Naive thymus-derived CD8-positive, alpha-beta T cell (primary cell): Measurements from ENCODE around the gene FAM53A. TPM values are rescaled to one million over a fixed set of nuclear protein-coding genes. Genes with fewer than 3 reads are reported as not detected.

ENCODE experiments used
- ATAC-seq, 2 donors: fragments of 150-1000 bp; cut with Tn5 transposase in 1 of 2; sonication (Bioruptor Pico), chemical (Tn5 transposase) in 1 of 2; 1 replicate in 1 of 2; 2 replicates in 1 of 2; pipeline ENCODE4 v1.10.0; 2021; ENCODE audit warnings: mild to moderate bottlenecking in 2 of 2, moderate library complexity in 2 of 2
- POLR2A ChIA-PET: fragments of 350-600 bp; sonication (Branson Sonifier 250); formaldehyde crosslinking; loops from one replicate; lab custom pipeline; 2021; ENCODE audit warnings: antibody characterized with exemption; lab: Charles Lee
- DNase-seq, 10 donors: peaks; one replicate each; pipeline versions ENCODE4 v3.0.0 to v3.0.0-alpha.2; 2020 to 2022
- H3K27ac Mint-ChIP-seq, 10 donors: one replicate each; pipeline ENCODE4 v1.8.0; 2020 to 2022; ENCODE audit warnings: mild to moderate bottlenecking in 10 of 10, mixed read lengths in 10 of 10, moderate library complexity in 4 of 10, inconsistent platforms in 1 of 10
- H3K27me3 Mint-ChIP-seq, 5 donors: one replicate each; pipeline ENCODE4 v1.8.0; 2021 to 2022; ENCODE audit warnings: mixed read lengths in 5 of 5
- H3K36me3 Mint-ChIP-seq, 3 donors: one replicate each; pipeline ENCODE4 v1.8.0; 2020 to 2022; ENCODE audit warnings: mixed read lengths in 3 of 3, mild to moderate bottlenecking in 2 of 3, inconsistent platforms in 1 of 3
- H3K4me1 Mint-ChIP-seq, 4 donors: one replicate each; pipeline ENCODE4 v1.8.0; 2021 to 2022; ENCODE audit warnings: mixed read lengths in 4 of 4
- H3K4me3 Mint-ChIP-seq, 10 donors: one replicate each; pipeline ENCODE4 v1.8.0; 2020 to 2022; ENCODE audit warnings: mild to moderate bottlenecking in 10 of 10, mixed read lengths in 10 of 10, moderate library complexity in 6 of 10, inconsistent platforms in 1 of 10
- H3K9me3 Mint-ChIP-seq, 9 donors: one replicate each; pipeline ENCODE4 v1.8.0; 2020 to 2022; ENCODE audit warnings: mixed read lengths in 9 of 9, mild to moderate bottlenecking in 3 of 9, inconsistent platforms in 1 of 9, moderate library complexity in 1 of 9
- polyA plus RNA-seq, 3 donors: library from polyadenylated mRNA; unstranded; fragments of 300-500 nt; fragmentation: Illumina TruSeq; gene quantifications; one replicate each; pipeline ENCODE4 v1.2.3, GENCODE V29; 2021
- total RNA-seq, 8 experiments: library from RNA in 2 of 8; stranded (reverse) in 2 of 8; gene quantifications; one replicate each; pipeline ENCODE4 v1.2.3 and lab custom pipeline; 2021 to 2026

FAM53A gene, protein sequence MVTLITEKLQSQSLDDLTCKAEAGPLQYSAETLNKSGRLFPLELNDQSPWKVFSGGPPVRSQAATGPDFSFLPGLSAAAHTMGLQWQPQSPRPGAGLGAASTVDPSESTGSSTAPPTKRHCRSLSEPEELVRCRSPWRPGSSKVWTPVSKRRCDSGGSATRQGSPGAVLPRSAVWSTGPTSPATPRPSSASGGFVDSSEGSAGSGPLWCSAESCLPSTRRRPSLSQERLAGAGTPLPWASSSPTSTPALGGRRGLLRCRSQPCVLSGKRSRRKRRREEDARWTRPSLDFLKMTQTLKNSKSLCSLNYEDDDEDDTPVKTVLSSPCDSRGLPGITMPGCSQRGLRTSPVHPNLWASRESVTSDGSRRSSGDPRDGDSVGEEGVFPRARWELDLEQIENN
- total RNA-seq, result 1 to 10 TPM; 1.1 to 1.3 TPM
- 1 to 10 TPM in 2 of 3 donors, under 1 TPM in 1; 0.64 to 1.7 (median 1.2) TPM for polyA plus RNA-seq
- total RNA-seq (lab: John Stamatoyannopoulos, UW), result 0.49 to 2.8 (median 1.8) reads per million in 6 experiments

DNA sequence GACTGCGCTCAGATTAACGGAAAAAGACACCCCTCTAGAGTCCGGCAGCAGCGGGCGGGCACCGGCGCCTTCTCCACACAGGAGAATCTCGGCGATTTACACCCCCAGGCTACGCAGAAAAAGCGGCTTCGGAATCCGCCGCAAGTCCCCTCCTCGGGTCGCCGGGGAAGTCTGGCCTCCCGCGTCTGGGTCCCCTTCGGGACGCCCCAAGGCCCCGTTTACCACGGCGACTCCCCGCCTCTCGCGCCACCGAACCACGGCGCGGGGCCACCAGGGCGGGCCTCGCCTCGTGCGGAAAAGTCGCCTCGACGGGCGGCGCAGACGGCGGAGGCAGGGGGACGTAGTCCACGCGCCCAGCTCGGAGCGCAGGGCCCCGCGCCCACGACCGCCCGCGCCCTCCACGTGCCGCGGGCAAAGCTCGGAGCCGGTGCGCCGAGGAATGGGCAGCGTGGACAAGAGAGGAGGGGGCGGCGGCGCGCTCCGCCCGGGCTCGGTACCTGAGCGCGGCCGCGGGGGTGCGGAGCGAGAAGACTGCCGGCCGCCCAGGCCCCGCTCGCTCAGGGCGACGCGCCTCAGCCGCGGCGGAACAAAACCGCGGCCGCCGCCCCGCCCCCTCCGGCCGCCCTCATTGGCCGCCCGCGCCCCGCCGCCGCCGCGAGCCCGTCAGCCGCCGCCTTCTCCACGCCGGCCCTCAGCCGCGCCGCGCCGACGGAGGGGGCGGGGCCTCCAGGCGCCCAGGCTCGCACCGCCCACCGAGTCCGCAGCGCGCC, at the start of gene FAM53A:
TSS of gene FAM53A (minus strand) at position 578 of the 770 bp plus-strand sequence. CDS start 15,572 bp downstream, outside the sequence.
- POLR2A ChIA-PET, result interaction anchor here (1.2 to 1.9 kb wide), 2 partner anchors 29 to 104 kb away, joined by 3 to 7 read pairs; partner anchors contain the start of gene SLBP
- H3K36me3 Mint-ChIP-seq, result no peaks in the 10 kb centered on the region
- H3K27ac Mint-ChIP-seq, result peak within 1 kb of the TSS; percentile 56 to 97 (median 88)
- ATAC-seq, result peak; percentile 85 to 87
- peaks cover 6 to 10% (median 10%) of the 10 kb centered on the region in 4 donors for H3K4me1 Mint-ChIP-seq
- H3K4me3 Mint-ChIP-seq, result peak within 1 kb of the TSS; percentile 83 to 94 (median 92)
- no peaks in the 10 kb centered on the region for H3K27me3 Mint-ChIP-seq
- no peaks in the 10 kb centered on the region for H3K9me3 Mint-ChIP-seq
- DNase-seq, result peak in 6 of 10 donors; percentile 6 to 91 (median 38)

DNA sequence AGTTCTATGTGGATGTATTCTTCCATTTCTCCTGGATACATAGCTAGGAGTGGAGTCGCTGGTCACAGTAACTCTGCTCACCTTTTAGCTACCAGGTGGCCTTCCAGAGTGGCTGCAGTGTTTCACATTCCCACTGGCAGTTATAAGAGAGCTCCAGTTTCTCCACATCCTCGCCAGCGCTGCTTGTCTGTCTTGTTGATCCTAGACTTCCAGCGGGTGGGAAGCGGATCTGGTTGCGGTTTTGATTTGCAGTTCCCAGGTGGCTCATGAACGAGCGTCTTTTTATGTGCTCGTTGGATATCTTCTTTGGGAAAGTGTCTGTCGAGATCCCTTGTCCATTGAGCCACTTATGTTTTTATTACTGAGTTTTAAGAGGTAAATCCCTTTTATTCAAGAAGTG, 48.8 kb upstream of the FAM53A start:
- H3K4me3 Mint-ChIP-seq, result no peak overlapping the region
- POLR2A ChIA-PET, result interaction anchor here (0.7 kb wide), 1 partner anchor 13 kb away, joined by 3 read pairs; no protein-coding TSS in a partner anchor
- H3K9me3 Mint-ChIP-seq, result peaks cover 0 to 10% (median 0%) of the 10 kb centered on the region in 9 donors
- ATAC-seq (no peak), DNase-seq (no peak)
- H3K36me3 Mint-ChIP-seq, result peaks cover 0 to 80% (median 31%) of the 10 kb centered on the region in 3 donors
- H3K4me1 Mint-ChIP-seq, result peaks cover 8 to 22% (median 17%) of the 10 kb centered on the region in 4 donors
- H3K27ac Mint-ChIP-seq, result no peak overlapping the region
- H3K27me3 Mint-ChIP-seq, result no peaks in the 10 kb centered on the region

DNA sequence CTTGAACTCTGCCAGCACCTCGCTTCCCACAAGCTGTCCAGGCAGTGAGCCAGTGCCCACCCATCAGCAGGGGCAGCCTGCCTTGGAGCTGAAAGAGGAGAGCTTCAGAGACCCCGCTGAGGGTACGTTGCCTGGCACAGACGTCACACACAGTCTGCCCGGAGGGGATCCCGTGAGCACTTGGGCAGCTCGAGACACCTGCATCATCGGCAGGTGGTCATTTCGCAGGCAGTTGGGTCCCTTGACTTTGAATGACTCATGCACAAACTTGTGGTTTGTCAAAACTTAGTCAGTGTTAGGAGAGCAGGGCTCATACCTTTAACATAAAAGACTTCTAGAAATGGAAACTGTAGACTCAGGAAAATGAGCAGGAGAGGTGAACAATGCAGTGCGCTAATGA, 47.1 kb upstream of the FAM53A start:
- Mint-ChIP-seq H3K4me1 (peaks cover 15 to 40% (median 33%) of the 10 kb centered on the region in 4 donors), H3K9me3 (no peaks in the 10 kb centered on the region), H3K4me3 (peak overlapping the region in 1 of 10 donors; percentile 29), H3K27me3 (no peaks in the 10 kb centered on the region), H3K27ac (no peak overlapping the region), H3K36me3 (peaks cover 0 to 80% (median 17%) of the 10 kb centered on the region in 3 donors)
- DNase-seq, result no peak
- POLR2A ChIA-PET, result interaction anchor here (9.8 kb wide), 1 partner anchor 38 kb away, joined by 85 read pairs; no protein-coding TSS in a partner anchor
- no peak for ATAC-seq

DNA sequence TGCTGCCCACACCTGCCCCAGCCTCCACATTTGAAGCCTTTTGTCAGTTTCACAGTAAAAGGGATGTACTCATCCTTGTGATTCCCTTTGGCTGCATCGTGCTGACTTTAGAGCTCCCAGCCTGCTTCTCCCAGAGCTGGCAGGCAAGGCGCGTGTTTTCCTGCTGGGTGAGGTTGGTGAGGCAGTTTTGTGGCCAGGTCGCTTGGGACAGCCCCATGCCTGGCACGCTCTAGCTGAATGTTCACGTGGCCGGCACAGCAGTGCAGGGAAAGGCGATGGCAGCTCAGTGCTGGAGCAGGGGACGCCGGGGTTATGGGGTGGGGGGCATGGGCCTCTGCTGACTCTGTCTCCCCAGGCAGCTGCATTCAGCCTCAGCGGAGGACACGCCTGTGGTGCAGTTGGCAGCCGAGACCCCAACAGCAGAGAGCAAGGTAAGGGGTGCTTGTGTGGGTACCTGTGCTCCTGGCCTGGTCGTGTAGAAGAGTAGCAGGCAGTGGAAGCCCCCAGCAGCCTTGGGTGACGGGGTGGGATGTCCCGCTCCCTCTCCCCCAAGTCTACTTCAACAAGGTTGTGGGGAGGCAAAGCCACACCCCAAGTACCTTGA, 46.5 kb upstream of the FAM53A start:
- Mint-ChIP-seq H3K27ac (no peak overlapping the region), H3K27me3 (no peaks in the 10 kb centered on the region), H3K9me3 (no peaks in the 10 kb centered on the region), H3K36me3 (peaks cover 0 to 80% (median 15%) of the 10 kb centered on the region in 3 donors), H3K4me1 (peaks cover 16 to 44% (median 37%) of the 10 kb centered on the region in 4 donors), H3K4me3 (no peak overlapping the region)
- ATAC-seq (no peak), DNase-seq (no peak)
- POLR2A ChIA-PET, result interaction anchor here (0.6 to 9.8 kb wide), 3 partner anchors 17 to 115 kb away, joined by 3 to 85 read pairs (median 4); no protein-coding TSS in a partner anchor

DNA sequence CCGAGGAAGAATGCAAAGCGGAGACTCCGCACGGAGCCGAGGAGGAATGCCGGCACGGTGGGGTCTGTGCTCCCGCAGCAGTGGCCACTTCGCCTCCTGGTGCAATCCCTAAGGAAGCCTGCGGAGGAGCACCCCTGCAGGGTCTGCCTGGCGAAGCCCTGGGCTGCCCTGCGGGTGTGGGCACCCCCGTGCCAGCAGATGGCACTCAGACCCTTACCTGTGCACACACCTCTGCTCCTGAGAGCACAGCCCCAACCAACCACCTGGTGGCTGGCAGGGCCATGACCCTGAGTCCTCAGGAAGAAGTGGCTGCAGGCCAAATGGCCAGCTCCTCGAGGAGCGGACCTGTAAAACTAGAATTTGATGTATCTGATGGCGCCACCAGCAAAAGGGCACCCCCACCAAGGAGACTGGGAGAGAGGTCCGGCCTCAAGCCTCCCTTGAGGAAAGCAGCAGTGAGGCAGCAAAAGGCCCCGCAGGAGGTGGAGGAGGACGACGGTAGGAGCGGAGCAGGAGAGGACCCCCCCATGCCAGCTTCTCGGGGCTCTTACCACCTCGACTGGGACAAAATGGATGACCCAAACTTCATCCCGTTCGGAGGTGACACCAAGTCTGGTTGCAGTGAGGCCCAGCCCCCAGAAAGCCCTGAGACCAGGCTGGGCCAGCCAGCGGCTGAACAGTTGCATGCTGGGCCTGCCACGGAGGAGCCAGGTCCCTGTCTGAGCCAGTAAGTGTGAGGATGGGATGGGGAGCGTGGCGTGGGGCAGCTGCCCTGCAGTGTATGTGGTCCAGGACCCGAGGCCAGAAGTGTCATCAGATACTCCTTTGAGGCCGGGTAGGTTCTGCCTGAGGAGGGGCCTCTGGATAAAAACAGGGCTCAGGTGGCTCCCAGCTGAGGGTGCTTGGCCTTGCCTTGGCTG, 44.2 kb upstream of the FAM53A start:
- POLR2A ChIA-PET, result interaction anchor here (1.1 to 9.8 kb wide), 2 partner anchors 16 to 35 kb away, joined by 3 to 85 read pairs; partner anchors contain the start of gene SLBP
- peak overlapping the region in 4 of 10 donors; percentile 18 to 77 (median 52) for H3K27ac Mint-ChIP-seq
- H3K27me3 Mint-ChIP-seq, result no peaks in the 10 kb centered on the region
- peaks cover 23 to 64% (median 55%) of the 10 kb centered on the region in 4 donors for H3K4me1 Mint-ChIP-seq
- peaks cover 0 to 66% (median 15%) of the 10 kb centered on the region in 3 donors for H3K36me3 Mint-ChIP-seq
- no peaks in the 10 kb centered on the region for H3K9me3 Mint-ChIP-seq
- DNase-seq (no peak), ATAC-seq (no peak)
- H3K4me3 Mint-ChIP-seq, result peak overlapping the region in 4 of 10 donors; percentile 2 to 43 (median 27)

DNA sequence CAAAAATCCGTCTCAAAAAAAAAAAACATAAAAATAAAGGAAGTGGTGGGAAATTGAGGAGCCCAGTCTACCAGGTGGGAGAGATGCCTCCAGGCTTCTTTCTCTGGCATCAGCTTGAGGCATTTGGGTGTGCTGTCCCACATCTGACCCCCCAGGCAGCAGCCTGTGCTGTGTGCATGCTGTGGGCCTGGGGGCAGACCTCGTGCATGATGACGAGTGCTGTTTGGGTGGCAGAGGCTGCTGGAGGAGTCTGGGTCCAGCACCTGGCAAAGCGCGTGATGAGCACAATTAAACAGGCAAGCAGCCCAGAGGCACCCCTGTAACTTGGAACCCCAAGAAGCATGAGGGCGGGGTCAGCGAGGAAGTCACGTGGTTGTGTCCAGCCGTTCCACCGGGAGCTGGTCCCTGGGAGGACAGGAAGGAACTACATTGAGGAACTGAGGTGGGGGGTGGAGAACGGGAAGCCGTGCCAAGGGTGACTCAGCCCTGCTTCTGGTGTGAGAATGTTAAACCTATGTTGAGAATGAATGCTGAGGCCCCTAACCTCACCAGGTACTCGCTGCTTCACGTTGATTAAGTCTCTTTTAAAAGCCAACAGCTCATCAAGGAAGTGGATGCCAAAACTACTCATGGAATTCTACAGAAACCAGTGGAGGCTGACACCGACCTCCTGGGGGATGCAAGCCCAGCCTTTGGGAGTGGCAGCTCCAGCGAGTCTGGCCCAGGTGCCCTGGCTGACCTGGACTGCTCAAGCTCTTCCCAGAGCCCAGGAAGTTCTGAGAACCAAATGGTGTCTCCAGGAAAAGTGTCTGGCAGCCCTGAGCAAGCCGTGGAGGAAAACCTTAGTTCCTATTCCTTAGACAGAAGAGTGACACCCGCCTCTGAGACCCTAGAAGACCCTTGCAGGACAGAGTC, 43.3 kb upstream of the FAM53A start:
- H3K27me3 Mint-ChIP-seq, result no peaks in the 10 kb centered on the region
- H3K4me1 Mint-ChIP-seq, result peaks cover 32 to 74% (median 64%) of the 10 kb centered on the region in 4 donors
- no peak for DNase-seq
- POLR2A ChIA-PET, result interaction anchor here (0.5 to 9.8 kb wide), 3 partner anchors 15 to 1115 kb away, joined by 3 to 85 read pairs (median 4); partner anchors contain the start of gene SLBP
- H3K9me3 Mint-ChIP-seq, result no peaks in the 10 kb centered on the region
- ATAC-seq, result no peak
- peak overlapping the region in 4 of 10 donors; percentile 2 to 89 (median 32) for H3K4me3 Mint-ChIP-seq
- H3K36me3 Mint-ChIP-seq, result peaks cover 0 to 57% (median 8%) of the 10 kb centered on the region in 3 donors
- H3K27ac Mint-ChIP-seq, result peak overlapping the region in 2 of 10 donors; percentile 40 to 52

DNA sequence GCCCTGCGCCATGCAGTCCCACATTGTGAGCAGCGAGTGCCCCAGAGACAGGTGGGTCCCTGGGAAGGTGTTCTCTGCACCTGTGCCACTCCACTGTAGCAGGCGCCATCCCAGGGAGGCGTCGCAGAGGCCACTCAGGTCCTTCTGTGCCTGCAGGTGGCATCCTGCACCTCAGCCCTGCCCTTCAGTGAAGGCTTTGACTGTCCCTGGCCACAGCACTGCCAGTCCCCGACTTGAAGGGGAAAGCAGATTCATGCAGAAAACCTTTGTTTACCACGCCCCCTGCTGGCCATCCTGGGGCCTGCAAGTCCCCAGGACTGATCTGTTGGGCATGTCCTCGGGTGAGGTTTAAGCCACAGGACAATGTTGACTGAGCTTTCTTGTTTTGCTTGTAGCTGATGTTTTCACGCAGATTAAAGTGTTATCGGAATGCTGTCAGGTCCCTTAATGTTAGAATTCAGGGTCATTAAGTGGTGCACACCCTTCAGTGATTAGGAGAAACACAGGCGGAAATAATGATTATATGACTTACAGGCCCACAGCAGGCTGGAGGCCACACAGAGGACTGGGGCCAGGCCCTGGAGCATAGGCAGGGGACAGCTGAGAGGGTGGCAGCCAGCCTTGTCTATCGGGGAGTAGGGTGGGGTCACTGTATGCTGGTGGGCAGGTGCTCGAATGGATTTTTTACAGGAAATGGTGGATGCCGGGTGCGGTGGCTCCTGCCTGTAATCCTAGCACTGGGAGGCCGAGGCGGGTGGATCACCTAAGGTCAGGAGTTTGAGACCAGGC, 42.2 kb upstream of the FAM53A start:
- Mint-ChIP-seq H3K27ac (peak overlapping the region; percentile 41 to 90 (median 79)), H3K4me3 (peak overlapping the region in 9 of 10 donors; percentile 27 to 89 (median 68)), H3K9me3 (no peaks in the 10 kb centered on the region), H3K27me3 (no peaks in the 10 kb centered on the region), H3K36me3 (peaks cover 0 to 50% (median 8%) of the 10 kb centered on the region in 3 donors), H3K4me1 (peaks cover 37 to 80% (median 71%) of the 10 kb centered on the region in 4 donors)
- ATAC-seq (peak; percentile 42), DNase-seq (peak; percentile 79 to 93 (median 87))
- POLR2A ChIA-PET, result interaction anchor here (0.5 to 9.8 kb wide), 3 partner anchors 15 to 1116 kb away, joined by 4 to 85 read pairs (median 15); partner anchors contain the start of gene SLBP

DNA sequence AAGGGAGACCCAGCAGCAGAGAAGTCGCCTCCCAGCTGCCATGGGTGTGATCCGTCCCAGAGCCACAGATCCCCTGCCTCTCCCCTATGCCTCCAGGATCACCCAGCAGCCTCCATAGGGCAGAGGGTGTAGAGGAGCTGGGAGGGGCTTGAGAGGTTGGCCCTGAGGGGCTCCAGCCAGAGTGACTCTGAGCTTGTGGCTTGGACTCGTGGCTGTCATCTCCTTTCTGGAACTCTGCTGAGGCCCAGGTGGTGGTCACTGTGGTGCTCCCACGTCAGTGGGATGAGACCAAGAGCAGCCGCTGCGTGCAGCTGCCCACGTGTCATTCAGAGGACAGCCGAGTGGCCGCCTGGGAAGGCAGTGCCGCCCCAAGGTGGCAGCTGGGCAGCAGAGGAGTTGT, 41.4 kb upstream of the FAM53A start:
- DNase-seq (peak in 1 of 10 donors; percentile 48), ATAC-seq (no peak)
- Mint-ChIP-seq H3K27me3 (no peaks in the 10 kb centered on the region), H3K27ac (peak overlapping the region; percentile 80 to 100 (median 96)), H3K4me1 (peaks cover 37 to 78% (median 72%) of the 10 kb centered on the region in 4 donors), H3K9me3 (no peaks in the 10 kb centered on the region), H3K4me3 (peak overlapping the region; percentile 49 to 95 (median 90)), H3K36me3 (peaks cover 0 to 42% (median 8%) of the 10 kb centered on the region in 3 donors)
- POLR2A ChIA-PET, result interaction anchor here (0.5 to 9.8 kb wide), 3 partner anchors 14 to 32 kb away, joined by 3 to 85 read pairs (median 15); partner anchors contain the start of gene SLBP

DNA sequence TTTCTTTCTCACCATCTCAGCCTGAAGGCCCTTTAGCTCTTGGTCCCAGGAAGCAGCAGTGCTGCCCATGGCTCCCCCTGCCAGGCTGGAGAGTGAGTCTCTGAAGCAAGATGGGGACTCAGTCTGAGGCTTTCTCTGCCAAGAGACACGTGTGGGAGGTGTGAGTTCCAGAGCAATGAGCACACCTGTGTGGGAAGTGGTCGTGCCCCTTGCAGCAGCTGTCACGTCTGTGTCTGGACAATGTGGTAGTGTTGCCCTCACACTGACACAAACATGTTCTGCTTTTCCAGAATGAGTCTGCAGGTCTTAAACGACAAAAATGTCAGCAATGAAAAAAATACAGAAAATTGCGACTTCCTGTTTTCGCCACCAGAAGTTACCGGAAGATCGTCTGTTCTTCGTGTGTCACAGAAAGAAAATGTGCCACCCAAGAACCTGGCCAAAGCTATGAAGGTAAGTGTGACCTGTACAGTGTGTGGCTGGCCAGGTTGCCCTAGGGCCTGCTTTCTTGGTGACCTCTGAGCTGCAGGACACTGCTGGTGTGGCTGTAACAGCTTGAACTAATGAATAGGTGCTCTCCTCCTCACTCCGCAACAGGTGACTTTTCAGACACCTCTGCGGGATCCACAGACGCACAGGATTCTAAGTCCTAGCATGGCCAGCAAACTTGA, 39.2 kb upstream of the FAM53A start:
- Mint-ChIP-seq H3K9me3 (no peaks in the 10 kb centered on the region), H3K4me1 (peaks cover 33 to 80% (median 73%) of the 10 kb centered on the region in 4 donors), H3K36me3 (peaks cover 0 to 28% (median 1%) of the 10 kb centered on the region in 3 donors), H3K4me3 (peak overlapping the region; percentile 84 to 95 (median 90)), H3K27ac (peak overlapping the region; percentile 96 to 100 (median 99)), H3K27me3 (no peaks in the 10 kb centered on the region)
- DNase-seq (peak in 8 of 10 donors; percentile 31 to 76 (median 64)), ATAC-seq (peak; percentile 10 to 24)
- POLR2A ChIA-PET, result interaction anchor here (0.7 to 9.8 kb wide), 15 partner anchors 10 to 746 kb away, joined by 3 to 124 read pairs (median 4); partner anchors contain the start of genes LETM1, NSD2, RNF4 and SLBP
